Adrenal gland (tissue), 5 donors: ENCODE results near the gene SENP8.

Source experiments
- CTCF ChIP-seq, 6 experiments: fragments of 450-650 bp in 4 of 6; fragments of 200-600 bp in 2 of 6; sonication (generic) in 1 of 6; IDR thresholded peaks; 1 replicate in 5 of 6; 2 replicates in 1 of 6; pipeline versions ENCODE4 v1.5.1 to v1.8.0; 2016 to 2021; ENCODE audit warnings: antibody characterized with exemption in 6 of 6, mild to moderate bottlenecking in 2 of 6, moderate library complexity in 1 of 6
- POLR2A ChIP-seq, 2 donors: fragments of 450-650 bp; IDR thresholded peaks; one replicate each; pipeline ENCODE4 v1.6.1; 2017; ENCODE audit warnings: antibody characterized with exemption in 2 of 2, mild to moderate bottlenecking in 2 of 2, moderate library complexity in 1 of 2
- donor health status: DM: no; HTN: no; CAD: no.

- TF ChIP-seq CTCF (IDR thresholded peaks at IDR 0.05) = no peak
- TF ChIP-seq POLR2A (IDR thresholded peaks at IDR 0.05) = peak; percentile 66 to 73
These were observed 652 bp upstream of the SENP8 start for GRCh38 chr15:72117486-72118016.
